Muscle layer of colon (tissue), 2 donors: ENCODE measurements around the gene MMP11.
"Not testable (repeated sequence)": the region's sequence is repeated elsewhere in the genome, so short reads cannot be mapped to it uniquely, and the experiment has no call there.

Experiments
- H3K27ac ChIP-seq: one replicate; pipeline ENCODE4 v1.7.0; 2013; ENCODE audit warnings: low read depth, mild to moderate bottlenecking, low read length, moderate library complexity
- H3K27me3 ChIP-seq, 2 donors: one replicate each; pipeline ENCODE4 v1.7.0; 2013; ENCODE audit warnings: low read length in 2 of 2, mild to moderate bottlenecking in 2 of 2; ENCODE audit not compliant: insufficient read depth in 2 of 2, control insufficient read depth in 1 of 2
- H3K36me3 ChIP-seq: one replicate; pipeline ENCODE4 v1.7.0; 2013; ENCODE audit warnings: mild to moderate bottlenecking, low read length; ENCODE audit not compliant: insufficient read depth
- H3K4me1 ChIP-seq: one replicate; pipeline ENCODE4 v1.7.0; 2013; ENCODE audit warnings: mild to moderate bottlenecking, low read length; ENCODE audit not compliant: insufficient read depth
- H3K4me3 ChIP-seq, 2 donors: one replicate each; pipeline ENCODE4 v1.7.0; 2013; ENCODE audit warnings: low read length in 2 of 2, low read depth in 1 of 2, mild to moderate bottlenecking in 1 of 2, moderate library complexity in 1 of 2
- H3K9ac ChIP-seq: one replicate; pipeline ENCODE4 v1.7.0; 2013; ENCODE audit warnings: low read length
- H3K9me3 ChIP-seq: one replicate; pipeline ENCODE4 v1.7.0; 2013; ENCODE audit warnings: mild to moderate bottlenecking, low read length
- donor health status: abdominal sarcoma.
- donor health status: Adenocarcinoma of cecum.

Gene MMP11

DNA sequence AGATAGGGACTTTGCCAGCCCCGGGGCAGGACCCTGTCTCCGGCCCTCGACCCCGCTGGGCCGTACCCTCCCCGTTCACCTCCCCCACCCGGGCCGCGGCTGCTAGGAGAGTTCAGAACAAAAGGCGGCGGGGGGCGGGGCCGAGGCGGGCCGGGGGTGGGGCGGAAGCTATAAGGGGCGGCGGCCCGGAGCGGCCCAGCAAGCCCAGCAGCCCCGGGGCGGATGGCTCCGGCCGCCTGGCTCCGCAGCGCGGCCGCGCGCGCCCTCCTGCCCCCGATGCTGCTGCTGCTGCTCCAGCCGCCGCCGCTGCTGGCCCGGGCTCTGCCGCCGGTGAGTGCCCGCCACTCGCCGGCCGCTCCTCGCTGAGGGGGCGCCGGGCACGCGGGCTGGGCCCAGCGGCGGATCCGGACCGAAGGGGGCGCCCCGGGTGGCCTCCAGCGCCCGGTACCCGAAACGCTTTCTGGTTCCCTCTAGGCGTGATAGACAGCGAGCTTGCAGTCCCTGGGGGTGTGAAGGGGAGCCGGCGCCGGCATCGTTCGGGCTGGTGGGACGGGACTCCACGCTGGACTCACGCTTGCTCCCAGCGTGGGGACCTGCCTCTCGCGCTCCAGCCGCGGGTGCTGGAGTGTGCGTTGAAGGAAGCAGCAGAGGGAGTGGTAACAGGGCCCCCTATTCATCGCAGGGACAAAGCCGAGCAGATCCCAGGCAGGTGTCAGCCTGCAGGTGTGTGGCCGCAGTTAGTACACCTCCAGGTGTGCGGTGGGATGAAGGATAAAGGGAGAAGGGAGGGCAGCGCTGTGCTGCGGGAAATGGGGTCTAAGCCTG, at the start of gene MMP11:
Gene MMP11, plus strand, starts transcription at position 201 of the 825 bp plus-strand sequence. Its CDS starts 22 bp downstream, at position 223.
- H3K27me3 ChIP-seq, result no peaks in the 10 kb centered on the region
- H3K4me1 ChIP-seq, result peaks cover 42% of the 10 kb centered on the region
- H3K36me3 ChIP-seq, result no peaks in the 10 kb centered on the region
- peak within 1 kb of the TSS; percentile 61 for H3K9ac ChIP-seq
- H3K9me3 ChIP-seq, result no peaks in the 10 kb centered on the region
- peak within 1 kb of the TSS; percentile 68 for H3K27ac ChIP-seq
- H3K4me3 ChIP-seq, result peak within 1 kb of the TSS; percentile 66 to 88

DNA sequence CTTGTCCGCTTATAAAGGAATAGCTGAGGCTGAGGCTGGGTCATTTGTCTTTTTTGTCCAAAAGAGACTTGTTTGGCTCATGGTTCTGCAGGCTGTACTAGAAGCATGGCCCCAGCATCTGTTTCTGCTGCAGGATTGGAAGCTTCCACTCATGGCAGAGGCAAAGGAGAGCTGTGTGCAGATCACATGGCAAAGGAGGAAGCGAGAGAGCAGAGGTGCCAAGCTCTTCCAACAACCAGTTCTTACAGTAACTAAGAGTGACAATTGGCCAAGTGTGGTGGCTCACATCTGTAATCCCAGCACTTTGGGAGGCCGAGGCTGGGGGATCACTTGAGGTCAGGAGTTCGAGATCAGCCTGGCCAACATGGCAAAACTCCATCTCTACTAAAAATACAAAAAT, 44.5 kb upstream of the MMP11 start:
- H3K36me3 ChIP-seq, H3K9ac ChIP-seq, H3K27ac ChIP-seq: not testable (repeated sequence)

GRCh38 chr22:23737696-23738095, 35.0 kb upstream of the MMP11 start:
- H3K36me3 ChIP-seq, result peaks cover 6% of the 10 kb centered on the region
- no peaks in the 10 kb centered on the region for H3K27me3 ChIP-seq
- H3K9me3 ChIP-seq, result no peaks in the 10 kb centered on the region
- H3K4me1 ChIP-seq, result no peaks in the 10 kb centered on the region
- H3K27ac ChIP-seq, result no peak overlapping the region
- no peak overlapping the region for H3K4me3 ChIP-seq
- H3K9ac ChIP-seq, result no peak overlapping the region

More for the DNA sequence above, 44.5 kb upstream of the MMP11 start:
- H3K9me3 ChIP-seq, H3K27me3 ChIP-seq, H3K4me1 ChIP-seq, H3K4me3 ChIP-seq: not testable (repeated sequence)

GRCh38 chr22:23742505-23743264, 30.0 kb upstream of the MMP11 start:
- Histone ChIP-seq H3K4me1 (no peaks in the 10 kb centered on the region), H3K36me3 (peaks cover 27% of the 10 kb centered on the region), H3K27me3 (no peaks in the 10 kb centered on the region), H3K9me3 (no peaks in the 10 kb centered on the region), H3K4me3 (no peak overlapping the region), H3K27ac (no peak overlapping the region), H3K9ac (no peak overlapping the region)

DNA sequence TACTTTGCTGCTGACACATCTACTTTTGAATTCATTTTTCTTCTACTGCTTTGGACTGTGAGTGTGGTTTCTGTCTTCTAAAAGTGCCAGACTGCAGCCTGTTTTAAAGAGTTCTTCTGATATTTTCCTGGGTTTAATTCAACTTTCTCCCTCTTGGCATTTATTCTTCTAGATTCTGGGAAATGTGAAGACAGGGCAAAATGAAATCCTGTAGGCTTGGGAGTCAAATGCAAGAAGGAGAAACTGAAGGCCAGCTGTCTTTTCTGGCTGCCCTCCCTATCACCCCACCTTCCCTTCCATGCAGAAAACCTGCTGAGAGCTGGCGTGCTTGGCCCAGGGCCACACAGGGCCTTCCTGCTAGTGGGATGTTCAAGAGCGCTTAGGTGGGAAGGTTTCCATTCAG, 29.3 kb upstream of the MMP11 start:
- H3K4me3 ChIP-seq, result no peak overlapping the region
- H3K27ac ChIP-seq, result no peak overlapping the region
- H3K9ac ChIP-seq, result no peak overlapping the region
- H3K27me3 ChIP-seq, result no peaks in the 10 kb centered on the region
- H3K4me1 ChIP-seq, result no peaks in the 10 kb centered on the region
- no peaks in the 10 kb centered on the region for H3K9me3 ChIP-seq
- peaks cover 27% of the 10 kb centered on the region for H3K36me3 ChIP-seq

DNA sequence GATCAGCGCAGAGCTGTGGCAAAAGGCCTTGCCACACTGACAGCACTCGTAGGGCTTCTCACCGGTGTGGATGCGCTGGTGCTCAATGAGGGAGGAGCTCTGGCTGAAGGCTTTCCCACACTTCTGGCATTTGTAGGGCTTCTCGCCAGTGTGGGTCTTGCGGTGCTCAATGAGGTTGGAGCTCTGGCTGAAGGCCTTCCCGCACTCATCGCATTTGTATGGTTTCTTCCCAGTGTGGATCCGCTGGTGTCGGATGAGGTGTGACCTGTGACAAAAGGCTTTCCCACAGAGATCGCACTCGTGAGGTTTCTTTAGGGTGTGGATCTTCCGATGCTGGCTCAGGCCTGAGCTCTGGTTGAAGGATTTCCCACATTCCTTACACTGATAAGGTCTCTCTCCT, 28.6 kb upstream of the MMP11 start:
- H3K9ac ChIP-seq, result no peak overlapping the region
- no peaks in the 10 kb centered on the region for H3K9me3 ChIP-seq
- H3K27me3 ChIP-seq, result no peaks in the 10 kb centered on the region
- no peak overlapping the region for H3K27ac ChIP-seq
- H3K4me1 ChIP-seq, result no peaks in the 10 kb centered on the region
- peaks cover 27% of the 10 kb centered on the region for H3K36me3 ChIP-seq
- H3K4me3 ChIP-seq, result no peak overlapping the region

DNA sequence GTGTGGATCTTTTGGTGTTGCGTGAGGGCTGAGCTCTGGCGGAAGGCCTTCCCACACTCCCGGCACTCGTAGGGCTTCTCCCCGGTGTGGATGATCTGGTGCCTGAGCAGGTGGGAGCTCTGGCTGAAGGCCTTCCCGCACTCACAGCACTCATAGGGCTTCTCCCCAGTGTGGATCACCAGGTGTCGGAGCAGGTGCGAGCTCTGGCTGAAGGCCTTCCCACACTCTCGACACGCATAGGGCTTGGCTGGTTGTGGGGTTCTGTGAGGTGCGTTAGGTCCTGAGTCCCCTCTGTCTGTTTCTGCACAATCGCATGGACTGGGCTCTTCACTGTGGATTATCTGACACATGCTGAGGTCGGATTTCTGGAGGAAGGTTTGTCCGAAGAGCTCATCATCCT, 28.2 kb upstream of the MMP11 start:
- Histone ChIP-seq H3K36me3 (peaks cover 27% of the 10 kb centered on the region), H3K27ac (no peak overlapping the region), H3K9me3 (no peaks in the 10 kb centered on the region), H3K9ac (no peak overlapping the region), H3K4me3 (no peak overlapping the region), H3K4me1 (no peaks in the 10 kb centered on the region), H3K27me3 (no peaks in the 10 kb centered on the region)

GRCh38 chr22:23745791-23746190, 26.9 kb upstream of the MMP11 start:
- no peaks in the 10 kb centered on the region for H3K9me3 ChIP-seq
- no peak overlapping the region for H3K27ac ChIP-seq
- H3K36me3 ChIP-seq, result peaks cover 27% of the 10 kb centered on the region
- H3K9ac ChIP-seq, result no peak overlapping the region
- H3K4me1 ChIP-seq, result peaks cover 10% of the 10 kb centered on the region
- no peak overlapping the region for H3K4me3 ChIP-seq
- H3K27me3 ChIP-seq, result no peaks in the 10 kb centered on the region

DNA sequence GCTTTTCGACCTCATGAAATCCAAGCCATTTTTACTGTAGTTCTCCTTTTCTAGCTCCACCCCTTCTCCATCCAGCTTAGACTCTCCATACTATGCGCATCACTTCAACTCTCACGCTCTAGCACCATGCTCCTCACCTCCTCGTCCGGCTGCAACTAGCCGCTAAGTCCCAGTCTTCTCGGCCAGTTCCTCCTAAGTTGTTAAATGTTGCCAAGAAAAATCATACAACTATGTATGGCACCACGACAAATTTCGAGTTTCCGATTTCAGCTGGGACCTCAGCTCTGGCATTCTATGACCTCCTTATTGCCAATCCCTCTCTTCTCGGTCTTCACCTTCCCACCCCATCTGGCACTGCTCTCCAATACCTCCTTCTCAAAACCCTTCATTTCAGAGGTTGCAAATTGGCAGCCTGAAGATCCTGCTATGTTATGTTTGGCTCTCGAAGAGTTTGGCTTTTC, 22.8 kb upstream of the MMP11 start:
- no peaks in the 10 kb centered on the region for H3K9me3 ChIP-seq
- H3K4me1 ChIP-seq, result peaks cover 10% of the 10 kb centered on the region
- no peaks in the 10 kb centered on the region for H3K27me3 ChIP-seq
- H3K4me3 ChIP-seq, result peak overlapping the region in 1 of 2 donors; percentile 90
- no peak overlapping the region for H3K27ac ChIP-seq
- H3K9ac ChIP-seq, result no peak overlapping the region
- peaks cover under 1% of the 10 kb centered on the region for H3K36me3 ChIP-seq

DNA sequence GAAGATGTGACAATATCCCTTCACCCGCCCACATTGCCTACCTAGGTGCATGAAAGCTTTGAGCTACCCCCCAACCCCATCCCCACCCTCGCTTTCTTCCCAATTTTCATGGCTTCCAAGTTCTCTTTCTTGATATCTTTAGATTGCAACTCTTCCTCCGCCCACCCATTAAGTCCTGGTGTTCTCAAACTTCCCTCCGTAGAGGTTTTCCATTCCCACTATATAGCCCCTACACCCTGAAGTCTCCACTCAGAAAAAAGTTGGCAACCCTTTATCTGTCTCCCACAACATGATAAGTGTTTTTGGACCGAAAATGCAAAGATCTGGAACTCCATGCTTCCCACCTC, 22.3 kb upstream of the MMP11 start:
- no peaks in the 10 kb centered on the region for H3K9me3 ChIP-seq
- no peaks in the 10 kb centered on the region for H3K27me3 ChIP-seq
- peak overlapping the region; percentile 62 for H3K27ac ChIP-seq
- peaks cover 10% of the 10 kb centered on the region for H3K4me1 ChIP-seq
- peak overlapping the region; percentile 90 to 94 for H3K4me3 ChIP-seq
- H3K9ac ChIP-seq, result peak overlapping the region; percentile 53
- H3K36me3 ChIP-seq, result no peaks in the 10 kb centered on the region

DNA sequence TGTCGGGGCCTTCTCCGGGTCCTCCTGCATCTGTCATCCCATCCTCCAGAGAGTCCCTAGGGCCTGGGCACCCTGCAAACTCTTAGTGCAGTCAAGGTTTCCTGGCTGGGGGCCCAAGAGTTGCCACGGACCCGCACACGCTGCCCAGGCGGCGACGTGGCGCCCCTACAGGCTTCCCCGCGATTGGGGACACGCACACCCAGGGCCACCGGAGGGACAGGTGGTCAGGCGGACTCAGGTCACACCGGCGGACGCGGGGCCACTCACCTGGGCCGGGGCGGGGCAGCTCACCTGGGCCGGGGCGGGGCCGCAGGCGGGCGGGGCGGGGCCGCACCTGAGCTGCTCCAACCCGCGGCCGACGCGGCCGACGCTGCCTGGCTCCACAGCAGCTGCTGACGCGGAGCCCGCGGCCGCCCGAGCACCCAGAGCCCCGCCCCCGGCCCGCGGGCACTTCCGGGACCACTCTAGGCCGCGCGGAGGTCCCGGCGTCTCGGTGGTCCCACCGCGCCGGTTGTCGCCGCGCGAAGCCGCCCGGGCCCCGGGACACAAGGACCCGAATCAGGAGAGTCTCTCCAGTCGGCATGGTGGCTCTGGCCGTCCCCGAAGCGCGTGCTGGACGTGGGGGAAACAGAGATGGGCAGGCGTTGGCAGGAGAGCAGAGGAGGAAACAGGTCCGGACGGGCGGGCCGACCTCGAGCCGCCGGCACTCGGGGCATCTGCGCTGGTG, 21.8 kb upstream of the MMP11 start, which contains the start of gene ZNF70:
Gene ZNF70, minus strand, starts transcription at position 399 of the 727 bp plus-strand sequence. CDS start 5,972 bp downstream, outside the sequence.
- Histone ChIP-seq H3K36me3 (no peaks in the 10 kb centered on the region), H3K4me3 (peak within 1 kb of the TSS; percentile 90 to 94), H3K27me3 (no peaks in the 10 kb centered on the region), H3K9ac (peak within 1 kb of the TSS; percentile 71), H3K4me1 (peaks cover 10% of the 10 kb centered on the region), H3K27ac (peak within 1 kb of the TSS; percentile 95), H3K9me3 (no peaks in the 10 kb centered on the region)
